Measurements from ENCODE around the gene EXOSC3. TPM values are rescaled to one million over a fixed set of nuclear protein-coding genes. Genes with fewer than 3 reads are reported as not detected.

Gene EXOSC3
- total and polyA plus RNA-seq, 9 of the 15 experiments (the other 6 are each of a cell fraction or from before 2014, with no cell fraction given), result 18.5 to 266 (median 114) TPM

DNA sequence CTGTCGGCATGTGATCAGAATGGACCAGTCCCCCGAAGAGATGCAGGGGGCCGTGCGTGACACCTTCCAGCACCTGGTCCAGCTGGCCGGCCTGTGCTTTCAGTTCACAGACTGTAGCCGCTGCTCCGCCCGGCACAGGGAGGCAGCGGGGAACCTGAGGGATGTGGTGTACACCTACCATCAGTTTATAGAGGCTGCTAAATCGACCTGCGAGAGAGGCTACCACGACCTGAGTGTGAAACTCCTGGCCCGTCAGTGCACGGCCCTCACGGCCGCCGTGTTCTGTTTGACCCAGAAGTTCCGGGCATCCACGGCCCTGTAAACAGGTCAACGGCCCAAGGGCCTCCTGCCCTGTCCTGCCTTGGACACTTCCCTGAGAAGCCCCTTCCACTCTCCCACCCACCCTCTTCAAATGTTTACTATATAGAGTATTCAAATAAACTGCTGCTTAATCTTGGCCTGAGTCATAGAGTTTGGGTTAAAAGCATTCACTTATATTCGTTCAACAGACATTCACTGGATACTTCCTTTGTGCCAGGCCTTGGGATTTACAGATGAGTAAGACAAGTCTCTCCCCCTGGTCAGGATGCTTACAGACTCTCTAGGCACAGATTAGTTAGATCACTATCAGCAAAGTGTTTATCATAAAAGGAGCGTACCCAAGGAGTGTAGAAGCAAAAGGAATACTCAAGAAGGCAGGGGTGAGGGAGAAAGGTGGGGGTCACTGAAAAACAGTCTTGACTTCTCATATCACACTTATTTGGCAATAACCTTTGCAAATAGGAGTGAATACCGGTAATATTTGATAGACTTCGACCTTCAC is 38.2 kb downstream of the EXOSC3 start (continued):
- TF ChIP-seq ZNF507 (tag; conservative IDR thresholded peaks at IDR 0.05) (no peak), MAZ (CRISPR knock-in tag; conservative IDR thresholded peaks at IDR 0.05 in 1 of 2, IDR thresholded peaks at IDR 0.05 in 1 of 2) (no peak), ILK (tag; IDR thresholded peaks at IDR 0.05; ENCODE audit: borderline replicate concordance, low read depth) (no peak), ZNF79 (CRISPR knock-in tag; IDR thresholded peaks at IDR 0.05; ENCODE audit: low read depth) (no peak), ZNF263 (CRISPR knock-in tag; IDR thresholded peaks at IDR 0.05; ENCODE audit: borderline replicate concordance) (no peak), NCOA1 (IDR thresholded peaks at IDR 0.05; ENCODE audit: low read depth) (no peak), HDAC1 (IDR thresholded peaks at IDR 0.05) (0 out of 4 replicates have a peak, but pooled peaks of 1 of the 2 experiments have one; percentile 25), MIER1 (IDR thresholded peaks at IDR 0.05; ENCODE audit: low read depth) (no peak)
- TF ChIP-seq, protein P1, sequence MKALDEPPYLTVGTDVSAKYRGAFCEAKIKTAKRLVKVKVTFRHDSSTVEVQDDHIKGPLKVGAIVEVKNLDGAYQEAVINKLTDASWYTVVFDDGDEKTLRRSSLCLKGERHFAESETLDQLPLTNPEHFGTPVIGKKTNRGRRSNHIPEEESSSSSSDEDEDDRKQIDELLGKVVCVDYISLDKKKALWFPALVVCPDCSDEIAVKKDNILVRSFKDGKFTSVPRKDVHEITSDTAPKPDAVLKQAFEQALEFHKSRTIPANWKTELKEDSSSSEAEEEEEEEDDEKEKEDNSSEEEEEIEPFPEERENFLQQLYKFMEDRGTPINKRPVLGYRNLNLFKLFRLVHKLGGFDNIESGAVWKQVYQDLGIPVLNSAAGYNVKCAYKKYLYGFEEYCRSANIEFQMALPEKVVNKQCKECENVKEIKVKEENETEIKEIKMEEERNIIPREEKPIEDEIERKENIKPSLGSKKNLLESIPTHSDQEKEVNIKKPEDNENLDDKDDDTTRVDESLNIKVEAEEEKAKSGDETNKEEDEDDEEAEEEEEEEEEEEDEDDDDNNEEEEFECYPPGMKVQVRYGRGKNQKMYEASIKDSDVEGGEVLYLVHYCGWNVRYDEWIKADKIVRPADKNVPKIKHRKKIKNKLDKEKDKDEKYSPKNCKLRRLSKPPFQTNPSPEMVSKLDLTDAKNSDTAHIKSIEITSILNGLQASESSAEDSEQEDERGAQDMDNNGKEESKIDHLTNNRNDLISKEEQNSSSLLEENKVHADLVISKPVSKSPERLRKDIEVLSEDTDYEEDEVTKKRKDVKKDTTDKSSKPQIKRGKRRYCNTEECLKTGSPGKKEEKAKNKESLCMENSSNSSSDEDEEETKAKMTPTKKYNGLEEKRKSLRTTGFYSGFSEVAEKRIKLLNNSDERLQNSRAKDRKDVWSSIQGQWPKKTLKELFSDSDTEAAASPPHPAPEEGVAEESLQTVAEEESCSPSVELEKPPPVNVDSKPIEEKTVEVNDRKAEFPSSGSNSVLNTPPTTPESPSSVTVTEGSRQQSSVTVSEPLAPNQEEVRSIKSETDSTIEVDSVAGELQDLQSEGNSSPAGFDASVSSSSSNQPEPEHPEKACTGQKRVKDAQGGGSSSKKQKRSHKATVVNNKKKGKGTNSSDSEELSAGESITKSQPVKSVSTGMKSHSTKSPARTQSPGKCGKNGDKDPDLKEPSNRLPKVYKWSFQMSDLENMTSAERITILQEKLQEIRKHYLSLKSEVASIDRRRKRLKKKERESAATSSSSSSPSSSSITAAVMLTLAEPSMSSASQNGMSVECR (CRISPR knock-in tag; IDR thresholded peaks at IDR 0.05), result no peak

Data from K562 (cell line).